Ammon's horn (tissue), 1 donor: ENCODE results near the gene NLRC5.
"Not testable (repeated sequence)": the region's sequence is repeated elsewhere in the genome, so short reads cannot be mapped to it uniquely, and the experiment has no call there.

ENCODE experiments used
- DNase-seq: peaks from one replicate; pipeline ENCODE4 v3.0.0-alpha.2; 2016; ENCODE audit warnings: low spot score

Gene NLRC5

DNA sequence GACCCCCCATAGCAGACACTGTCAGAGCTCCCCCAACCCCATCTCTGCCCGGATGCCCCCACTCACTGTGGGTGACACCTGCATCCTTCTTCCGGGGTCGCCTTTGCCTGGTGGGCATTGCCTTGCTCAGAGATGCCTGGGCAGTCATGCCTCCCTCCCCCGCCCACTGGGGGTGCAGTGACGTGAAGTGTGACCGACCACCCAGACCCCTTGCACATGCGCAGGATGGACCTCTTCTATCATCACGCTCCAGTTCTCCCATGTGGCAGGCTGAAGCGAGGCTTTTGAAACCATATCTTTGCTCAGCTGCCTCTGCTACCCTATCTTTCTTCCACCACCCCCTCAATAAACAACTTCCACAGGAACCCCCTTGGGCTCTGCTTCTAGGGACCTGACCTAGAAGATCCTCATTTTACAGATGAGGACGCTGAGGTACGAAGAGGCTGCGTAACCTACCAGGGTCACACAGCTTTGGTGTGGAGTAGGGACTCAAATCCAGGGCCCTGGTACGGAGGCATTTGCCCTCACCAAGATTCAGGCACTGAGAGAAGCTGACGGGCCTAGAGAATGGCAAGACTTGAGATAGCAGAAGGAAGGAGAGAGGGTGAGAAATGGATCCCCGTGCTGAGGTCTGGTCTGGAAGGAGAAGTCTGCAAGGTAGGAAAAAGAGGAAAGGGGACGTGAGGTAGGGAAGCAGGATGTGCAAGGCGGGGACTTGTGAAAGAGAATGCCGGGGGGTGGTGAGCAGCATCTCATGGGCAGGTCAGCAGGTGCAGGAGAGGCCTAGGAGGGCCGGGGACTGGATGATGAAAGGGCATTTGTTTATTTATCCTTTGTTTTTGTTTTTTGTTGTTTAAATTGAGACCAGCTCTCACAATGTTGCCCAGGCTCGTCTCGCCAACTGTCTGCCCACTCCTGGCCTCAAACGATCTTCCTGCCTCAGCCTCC, 14.4 kb downstream of the NLRC5 start:
- DNase-seq = no peak

- no peak for DNase-seq
Measured at GRCh38 chr16:57004387-57005250, 15.3 kb downstream of the NLRC5 start.

GRCh38 chr16:57005597-57005996, 16.2 kb downstream of the NLRC5 start:
- not testable (repeated sequence) for DNase-seq

DNA sequence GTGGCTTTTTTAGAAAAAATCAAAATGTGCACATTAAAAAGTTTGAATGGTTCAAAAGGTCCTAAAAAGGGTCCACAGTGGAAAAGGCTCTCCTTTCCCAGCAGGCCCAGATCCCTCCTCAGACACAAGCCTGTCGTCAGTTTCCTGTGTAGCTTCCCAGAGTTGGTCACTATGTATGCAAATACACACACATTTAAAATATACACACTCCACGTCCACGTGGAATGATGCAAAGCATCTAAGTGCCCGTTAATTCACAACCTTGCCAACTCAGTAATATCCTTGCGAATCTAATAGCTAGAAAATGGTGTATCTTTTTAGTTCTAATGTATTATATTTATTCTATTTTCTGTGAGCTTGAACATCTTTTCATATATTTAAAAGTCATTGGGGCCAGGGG, 17.7 kb downstream of the NLRC5 start:
- no peak for DNase-seq

- no peak for DNase-seq
Measured at GRCh38 chr16:57007530-57007929, 18.2 kb downstream of the NLRC5 start.

DNA sequence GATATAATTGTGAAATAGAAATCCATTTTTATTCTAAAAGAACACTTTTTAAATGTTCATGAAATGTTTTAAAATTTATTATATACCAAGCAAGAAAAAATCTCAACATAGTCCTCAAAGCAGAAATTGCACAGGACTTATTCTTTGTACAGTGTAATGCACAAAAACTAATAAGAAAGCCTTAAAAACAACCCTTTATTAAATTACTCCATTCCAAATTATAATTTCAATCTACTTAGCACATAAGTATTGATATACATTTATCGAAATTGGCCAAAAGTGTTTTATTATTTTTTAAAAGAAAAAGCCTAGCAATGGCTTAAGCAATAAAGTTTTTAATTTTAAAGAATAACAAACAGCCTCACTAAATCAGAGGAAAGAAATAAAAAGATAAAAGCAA, 19.1 kb downstream of the NLRC5 start:
- no peak for DNase-seq

GRCh38 chr16:57009643-57010170, 20.4 kb downstream of the NLRC5 start:
- DNase-seq = no peak

- no peak for DNase-seq
Measured at GRCh38 chr16:57012353-57012752, 23.0 kb downstream of the NLRC5 start.

- DNase-seq = no peak
Measured at GRCh38 chr16:57013229-57013628, 23.9 kb downstream of the NLRC5 start.

DNA sequence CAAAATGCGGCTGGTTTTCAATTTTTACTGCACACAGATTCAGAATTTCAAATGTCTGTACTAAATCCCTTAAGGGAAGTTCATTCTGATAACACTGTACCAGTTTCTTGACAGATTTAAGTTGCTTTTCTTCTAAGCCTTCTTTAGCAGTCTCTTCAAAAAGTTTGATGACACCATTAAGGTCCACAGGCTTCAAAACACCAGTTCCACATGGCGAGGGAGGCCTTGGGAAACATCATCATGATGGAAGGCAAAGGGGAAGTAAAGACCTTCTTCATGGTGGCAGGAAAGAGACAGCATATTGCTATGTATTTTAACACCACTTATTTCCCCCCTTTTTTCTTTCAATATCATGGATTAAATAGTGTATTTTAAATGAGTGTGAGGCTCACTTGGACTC, 24.5 kb downstream of the NLRC5 start:
- DNase-seq = no peak

- DNase-seq = no peak
Measured at GRCh38 chr16:57016301-57016700, 26.9 kb downstream of the NLRC5 start.

DNA sequence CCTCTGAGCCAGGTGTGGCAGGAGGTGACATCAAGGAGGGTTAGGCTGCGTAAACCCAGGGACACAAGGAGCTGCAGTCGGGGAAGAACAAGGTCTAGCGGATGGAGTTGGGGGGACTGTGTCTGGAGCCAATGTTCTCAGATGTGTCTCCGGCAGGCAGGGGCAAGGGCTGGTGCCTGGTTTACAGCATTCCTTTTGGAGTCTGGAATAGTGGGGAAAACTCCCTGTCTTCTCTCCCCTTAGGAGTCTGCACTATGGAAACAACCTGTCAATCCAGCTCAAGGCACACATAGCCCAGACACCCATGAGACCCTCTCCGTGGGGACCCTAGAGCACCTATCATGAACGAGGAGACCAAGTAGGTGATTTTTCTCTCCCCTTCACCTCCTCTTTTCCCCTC, 27.5 kb downstream of the NLRC5 start:
- no peak for DNase-seq

- no peak for DNase-seq
Measured at GRCh38 chr16:57017251-57017650, 27.9 kb downstream of the NLRC5 start.

GRCh38 chr16:57019746-57020145, 30.4 kb downstream of the NLRC5 start:
- no peak for DNase-seq

GRCh38 chr16:57020651-57021050, 31.3 kb downstream of the NLRC5 start:
- DNase-seq = no peak

DNA sequence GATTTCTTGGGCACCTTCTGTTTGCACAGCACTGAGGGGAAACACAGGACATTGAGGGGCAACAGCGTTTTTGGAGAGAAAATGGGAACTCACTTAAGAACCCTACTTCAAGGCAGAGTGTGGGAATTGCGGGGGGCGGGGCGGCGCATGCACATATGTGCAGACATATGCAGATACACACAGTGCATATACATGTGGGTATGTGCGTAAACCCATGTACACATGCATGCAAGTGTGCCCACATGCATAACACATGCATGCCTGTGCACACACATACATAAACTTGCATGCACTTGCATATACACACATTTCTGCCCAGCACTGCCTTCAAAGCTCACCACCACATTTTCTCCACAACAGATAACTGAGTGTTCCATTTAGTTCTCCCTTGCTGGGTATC, 32.4 kb downstream of the NLRC5 start:
- no peak for DNase-seq

DNA sequence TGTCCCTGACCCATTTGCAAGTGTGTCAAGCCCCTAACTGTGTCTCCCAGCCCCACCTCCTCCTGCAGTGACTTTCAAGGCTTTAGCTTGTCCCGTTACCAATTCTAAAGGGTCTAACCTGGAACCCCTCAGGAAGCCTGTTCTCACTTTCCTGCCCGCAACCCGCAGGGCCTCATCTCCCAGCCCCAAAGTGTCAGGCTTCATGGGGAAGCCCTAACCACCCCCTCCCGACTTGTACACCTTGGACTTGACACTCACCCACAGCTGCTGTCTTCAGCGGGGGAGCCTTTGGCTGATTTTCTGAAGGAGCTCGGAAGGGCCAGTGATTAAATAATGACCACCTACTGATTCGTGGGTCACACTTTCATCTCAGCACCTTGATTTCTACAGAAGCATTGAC, 33.1 kb downstream of the NLRC5 start:
- no peak for DNase-seq

DNA sequence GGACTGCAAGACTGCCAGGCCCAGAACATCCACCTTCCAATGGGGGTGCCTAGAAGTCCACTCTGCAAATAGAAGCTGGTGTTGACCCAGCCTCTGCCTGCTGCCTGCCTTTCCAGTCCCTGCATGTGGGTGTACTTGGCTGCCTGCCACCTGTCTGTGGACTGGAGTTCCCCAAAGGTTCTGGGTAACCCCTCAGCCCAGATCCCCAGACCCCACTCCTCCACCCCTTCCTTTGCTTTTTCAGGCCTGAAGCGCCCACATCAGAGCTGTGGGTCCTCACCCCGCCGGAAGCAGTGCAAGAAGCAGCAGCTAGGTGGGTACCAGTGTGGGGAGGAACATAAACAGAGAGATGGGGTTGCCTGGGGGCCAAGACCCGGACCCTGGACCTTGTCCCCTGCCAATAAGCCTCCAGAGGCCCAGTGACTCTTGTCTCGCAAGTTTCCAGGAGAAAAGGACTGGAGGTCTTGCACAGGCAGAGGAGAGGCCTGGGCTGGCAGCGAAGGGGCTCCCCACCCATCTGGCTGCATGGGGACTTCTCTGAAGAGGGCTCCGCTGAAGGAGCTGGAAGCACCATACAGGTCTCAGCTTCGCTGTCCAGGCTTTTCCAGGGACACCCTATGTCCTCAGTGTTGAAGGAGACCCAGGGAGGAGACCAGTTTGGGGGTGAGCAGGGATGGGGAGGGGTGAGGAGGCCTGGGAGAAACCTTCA, 34.3 kb downstream of the NLRC5 start:
- no peak for DNase-seq

- no peak for DNase-seq
Measured at GRCh38 chr16:57024894-57025680, 35.7 kb downstream of the NLRC5 start.

DNA sequence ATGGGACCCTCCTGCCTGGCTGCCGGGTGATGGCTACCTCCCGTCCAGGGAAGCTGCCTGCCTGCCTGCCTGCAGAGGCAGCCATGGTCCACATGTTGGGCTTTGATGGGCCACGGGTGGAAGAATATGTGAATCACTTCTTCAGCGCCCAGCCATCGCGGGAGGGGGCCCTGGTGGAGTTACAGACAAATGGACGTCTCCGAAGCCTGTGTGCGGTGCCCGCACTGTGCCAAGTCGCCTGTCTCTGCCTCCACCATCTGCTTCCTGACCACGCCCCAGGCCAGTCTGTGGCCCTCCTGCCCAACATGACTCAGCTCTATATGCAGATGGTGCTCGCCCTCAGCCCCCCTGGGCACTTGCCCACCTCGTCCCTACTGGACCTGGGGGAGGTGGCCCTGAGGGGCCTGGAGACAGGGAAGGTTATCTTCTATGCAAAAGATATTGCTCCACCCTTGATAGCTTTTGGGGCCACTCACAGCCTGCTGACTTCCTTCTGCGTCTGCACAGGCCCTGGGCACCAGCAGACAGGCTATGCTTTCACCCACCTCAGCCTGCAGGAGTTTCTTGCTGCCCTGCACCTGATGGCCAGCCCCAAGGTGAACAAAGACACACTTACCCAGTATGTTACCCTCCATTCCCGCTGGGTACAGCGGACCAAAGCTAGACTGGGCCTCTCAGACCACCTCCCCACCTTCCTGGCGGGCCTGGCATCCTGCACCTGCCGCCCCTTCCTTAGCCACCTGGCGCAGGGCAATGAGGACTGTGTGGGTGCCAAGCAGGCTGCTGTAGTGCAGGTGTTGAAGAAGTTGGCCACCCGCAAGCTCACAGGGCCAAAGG, 36.8 kb downstream of the NLRC5 start:
- DNase-seq = no peak

DNA sequence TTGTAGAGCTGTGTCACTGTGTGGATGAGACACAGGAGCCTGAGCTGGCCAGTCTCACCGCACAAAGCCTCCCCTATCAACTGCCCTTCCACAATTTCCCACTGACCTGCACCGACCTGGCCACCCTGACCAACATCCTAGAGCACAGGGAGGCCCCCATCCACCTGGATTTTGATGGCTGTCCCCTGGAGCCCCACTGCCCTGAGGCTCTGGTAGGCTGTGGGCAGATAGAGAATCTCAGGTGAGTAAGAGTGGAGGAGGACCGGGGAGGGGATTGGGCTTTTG, 37.4 kb downstream of the NLRC5 start:
- no peak for DNase-seq
